ENCODE data around the gene TSPAN3.

- no peak for TF ChIP-seq SUZ12 (IDR thresholded peaks at IDR 0.05; ENCODE audit: extremely low read depth, insufficient read depth, insufficient read length)
- no peak for TF ChIP-seq YY1 (IDR thresholded peaks at IDR 0.05; ENCODE audit: insufficient read depth, insufficient read length)
- TF ChIP-seq ZNF274 (IDR thresholded peaks at IDR 0.05; ENCODE audit: low read depth, low read length): no peak
Measured at GRCh38 chr15:77063249-77063648, 7.7 kb downstream of the TSPAN3 start.

All from NT2/D1 (cell line).